Thyroid gland (tissue), 4 donors: ENCODE data around the gene ATG2A. TPM values are rescaled to one million over a fixed set of nuclear protein-coding genes. Genes with fewer than 3 reads are reported as not detected.

ENCODE experiments used
- DNase-seq, 2 donors: peaks; one replicate each; pipeline ENCODE4 v3.0.0-alpha.2; 2019
- H3K27ac ChIP-seq, 3 donors: fragments of 200-600 bp; sonication (generic); 1 replicate in 2 of 3; 2 replicates in 1 of 3; pipeline ENCODE4 v1.5.1; 2016 to 2019; ENCODE audit warnings: mild to moderate bottlenecking in 1 of 3, moderate library complexity in 1 of 3
- H3K27me3 ChIP-seq: fragments of 200-600 bp; sonication (generic); one replicate; pipeline ENCODE4 v1.5.1; 2019
- H3K36me3 ChIP-seq, 2 donors: fragments of 200-600 bp; sonication (generic); one replicate each; pipeline ENCODE4 v1.5.1; 2016 to 2019
- H3K4me1 ChIP-seq, 2 donors: fragments of 200-600 bp; sonication (generic); one replicate each; pipeline ENCODE4 v1.5.1; 2017 to 2019
- H3K4me3 ChIP-seq, 3 donors: fragments of 200-600 bp; sonication (generic); replicated peaks in 1 of 3; 1 replicate in 2 of 3; 2 replicates in 1 of 3; pipeline ENCODE4 v1.5.1; 2016; ENCODE audit warnings: mild to moderate bottlenecking in 1 of 3
- H3K9me3 ChIP-seq: fragments of 200-600 bp; sonication (generic); one replicate; pipeline ENCODE4 v1.5.1; 2017
- POLR2A ChIP-seq, 2 donors: fragments of 450-650 bp; IDR thresholded peaks; one replicate each; pipeline ENCODE4 v1.6.1; 2017; ENCODE audit warnings: antibody characterized with exemption in 2 of 2, mild to moderate bottlenecking in 2 of 2, moderate library complexity in 1 of 2
- WGBS, 2 donors: methylation state at CpG; one replicate each; pipeline ENCODE4 v1.1.5; 2017; 5-methylcytosine and 5-hydroxymethylcytosine counted together
- intact Hi-C: fragments of 100-400 bp; cut with DNase I; formaldehyde crosslinking; loops from one replicate; pipeline ENCODE4 v1.15.1; 2023
- total RNA-seq, 4 donors: library from RNA; depleted of rRNA; stranded (reverse); fragments of >200 nt; gene quantifications; one replicate each; pipeline ENCODE4 v1.2.3, GENCODE V29; 2016
- TF ChIP-seq, protein P1 (sequence below), 6 experiments: fragments of 200-600 bp in 3 of 6; fragments of 450-650 bp in 3 of 6; sonication (generic) in 3 of 6; IDR thresholded peaks; one replicate each; pipeline ENCODE4 v1.5.1; 2016 to 2019; ENCODE audit warnings: antibody characterized with exemption in 6 of 6, mild to moderate bottlenecking in 2 of 6, inconsistent platforms in 1 of 6, moderate library complexity in 1 of 6

ATG2A gene
- total RNA-seq, 4 donors from 2014 or later = 19.5 to 43.1 (median 36.7) TPM

- Histone ChIP-seq H3K4me3 (no peak overlapping the region), H3K9me3 (no peaks in the 10 kb centered on the region), H3K4me1 (peaks cover 23 to 25% of the 10 kb centered on the region in 2 donors), H3K27me3 (no peaks in the 10 kb centered on the region), H3K36me3 (no peaks in the 10 kb centered on the region), H3K27ac (peak overlapping the region in 2 of 3 donors; percentile 37 to 75)
- DNase-seq = no peak
- TF ChIP-seq, protein P1, sequence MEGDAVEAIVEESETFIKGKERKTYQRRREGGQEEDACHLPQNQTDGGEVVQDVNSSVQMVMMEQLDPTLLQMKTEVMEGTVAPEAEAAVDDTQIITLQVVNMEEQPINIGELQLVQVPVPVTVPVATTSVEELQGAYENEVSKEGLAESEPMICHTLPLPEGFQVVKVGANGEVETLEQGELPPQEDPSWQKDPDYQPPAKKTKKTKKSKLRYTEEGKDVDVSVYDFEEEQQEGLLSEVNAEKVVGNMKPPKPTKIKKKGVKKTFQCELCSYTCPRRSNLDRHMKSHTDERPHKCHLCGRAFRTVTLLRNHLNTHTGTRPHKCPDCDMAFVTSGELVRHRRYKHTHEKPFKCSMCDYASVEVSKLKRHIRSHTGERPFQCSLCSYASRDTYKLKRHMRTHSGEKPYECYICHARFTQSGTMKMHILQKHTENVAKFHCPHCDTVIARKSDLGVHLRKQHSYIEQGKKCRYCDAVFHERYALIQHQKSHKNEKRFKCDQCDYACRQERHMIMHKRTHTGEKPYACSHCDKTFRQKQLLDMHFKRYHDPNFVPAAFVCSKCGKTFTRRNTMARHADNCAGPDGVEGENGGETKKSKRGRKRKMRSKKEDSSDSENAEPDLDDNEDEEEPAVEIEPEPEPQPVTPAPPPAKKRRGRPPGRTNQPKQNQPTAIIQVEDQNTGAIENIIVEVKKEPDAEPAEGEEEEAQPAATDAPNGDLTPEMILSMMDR (IDR thresholded peaks at IDR 0.05) = no peak
- no peak for TF ChIP-seq POLR2A (IDR thresholded peaks at IDR 0.05)
- 60 to 65% methylated on average over 11 to 14 of the region's 14 CpGs for WGBS, 2 donors
- intact Hi-C loops = no loop called here
These were observed 36.6 kb downstream of the ATG2A start for GRCh38 chr11:64880240-64881001.

GRCh38 chr11:64879244-64879900 lies 37.6 kb downstream of the ATG2A start:
- no peak for DNase-seq
- Histone ChIP-seq H3K27me3 (no peaks in the 10 kb centered on the region), H3K27ac (peak overlapping the region; percentile 59 to 79 (median 75)), H3K4me1 (peaks cover 32 to 36% of the 10 kb centered on the region in 2 donors), H3K9me3 (no peaks in the 10 kb centered on the region), H3K36me3 (no peaks in the 10 kb centered on the region), H3K4me3 (peak overlapping the region; percentile 23 to 66 (median 58))
- TF ChIP-seq, protein P1 (IDR thresholded peaks at IDR 0.05) = no peak
- no peak for TF ChIP-seq POLR2A (IDR thresholded peaks at IDR 0.05)
- 21% methylated on average over 16 of the region's 16 CpGs for WGBS, 2 donors
- intact Hi-C loops = no loop called here

DNA sequence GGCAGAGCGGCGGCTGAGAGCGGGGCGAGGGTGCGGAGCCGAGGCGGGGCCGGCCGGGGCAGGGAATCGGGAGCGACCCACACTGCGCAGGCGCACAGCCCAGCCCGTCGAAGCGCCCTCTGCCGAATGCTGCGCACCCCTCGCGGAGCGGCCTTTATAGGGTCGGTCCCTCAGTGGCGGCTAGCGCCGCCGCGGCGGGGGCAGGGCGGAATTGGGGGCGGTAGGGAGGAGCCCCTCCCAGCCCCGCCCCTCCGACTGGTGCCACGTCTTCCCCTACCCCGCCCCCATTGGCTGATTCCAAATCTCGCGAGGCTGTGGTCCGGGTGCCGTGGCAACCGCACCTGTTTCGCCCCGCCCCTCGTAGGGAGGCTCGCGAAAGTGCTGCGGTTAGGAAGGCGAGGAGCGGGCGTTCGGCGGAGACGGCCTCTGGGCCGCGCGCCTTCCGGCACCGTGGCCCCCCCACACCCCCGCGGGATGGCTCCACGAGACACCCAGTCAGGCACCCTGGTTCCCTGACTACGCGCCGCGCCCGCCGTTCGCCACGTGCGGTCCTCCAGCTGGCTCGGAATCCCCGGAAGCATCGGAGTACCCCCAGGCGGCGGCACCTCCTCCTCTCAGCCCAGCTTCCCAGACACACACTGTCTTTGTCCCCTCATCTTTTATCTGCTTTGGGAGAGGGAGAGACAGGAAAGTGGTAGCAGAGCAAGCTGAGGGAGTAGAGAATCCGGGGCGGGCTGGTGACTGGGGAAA lies 38.3 kb downstream of the ATG2A start, which contains the start of gene EHD1:
Gene EHD1, minus strand, starts transcription at position 128 of the 750 bp plus-strand sequence. CDS start 157 bp downstream, outside the sequence.
- intact Hi-C loops = no loop called here
- 1% methylated on average over 21 to 50 of the region's 75 CpGs for WGBS, 2 donors
- Histone ChIP-seq H3K9me3 (no peaks in the 10 kb centered on the region), H3K27ac (peak within 1 kb of the TSS; percentile 77 to 80 (median 79)), H3K36me3 (peaks cover 0 to 3% of the 10 kb centered on the region in 2 donors), H3K4me1 (peaks cover 33 to 38% of the 10 kb centered on the region in 2 donors), H3K27me3 (no peaks in the 10 kb centered on the region), H3K4me3 (peak within 1 kb of the TSS; percentile 75 to 97 (median 97))
- DNase-seq = peak; percentile 99
- TF ChIP-seq, protein P1 (IDR thresholded peaks at IDR 0.05) = peak in 3 of 6 experiments; percentile 15 to 42 (median 40)
- TF ChIP-seq POLR2A (IDR thresholded peaks at IDR 0.05) = peak; percentile 99 to 100

GRCh38 chr11:64878223-64878493 lies 38.9 kb downstream of the ATG2A start:
- no peak for DNase-seq
- no peak for TF ChIP-seq POLR2A (IDR thresholded peaks at IDR 0.05)
- TF ChIP-seq, protein P1 (IDR thresholded peaks at IDR 0.05) = peak in 1 of 6 experiments; percentile 20
- WGBS, 2 donors = 0% methylated on average over 4 of the region's 21 CpGs; no CpG with 5 or more reads in 1 of the 2 donors

More at GRCh38 chr11:64878223-64878493, 38.9 kb downstream of the ATG2A start:
- H3K9me3 ChIP-seq = no peaks in the 10 kb centered on the region
- peak overlapping the region; percentile 9 to 80 (median 77) for H3K27ac ChIP-seq
- H3K4me3 ChIP-seq = peak overlapping the region; percentile 75 to 97 (median 97)
- peaks cover 34 to 38% of the 10 kb centered on the region in 2 donors for H3K4me1 ChIP-seq
- intact Hi-C loops = no loop called here
- H3K36me3 ChIP-seq = peaks cover 5 to 8% of the 10 kb centered on the region in 2 donors
- H3K27me3 ChIP-seq = no peaks in the 10 kb centered on the region
